Urothelium cell line (cell line): Measurements from ENCODE around the gene FOXA3.

ENCODE experiments used
- DNase-seq: peaks from one replicate; pipeline ENCODE4 v3.0.0; 2011; ENCODE audit warnings: low spot score, mixed read lengths
- FAIRE-seq: peaks from 2 replicates; lab custom pipeline; 2011; peaks lifted over from hg19 to GRCh38; lab: Jason Lieb, UNC

Gene FOXA3

GRCh38 chr19:45872095-45872919 is 8.2 kb downstream of the FOXA3 start:
- FAIRE-seq (no peak), DNase-seq (no peak)

GRCh38 chr19:45873219-45873772 is 9.2 kb downstream of the FOXA3 start:
- no peak for FAIRE-seq

GRCh38 chr19:45874620-45874966 is 10.5 kb downstream of the FOXA3 start:
- FAIRE-seq (no peak), DNase-seq (no peak)

More at GRCh38 chr19:45873219-45873772, 9.2 kb downstream of the FOXA3 start:
- DNase-seq, result no peak

GRCh38 chr19:45876161-45876410 is 12.0 kb downstream of the FOXA3 start:
- FAIRE-seq (no peak), DNase-seq (no peak)

GRCh38 chr19:45876411-45877197 is 12.5 kb downstream of the FOXA3 start:
- peak; percentile 55 for DNase-seq
- no peak for FAIRE-seq

DNA sequence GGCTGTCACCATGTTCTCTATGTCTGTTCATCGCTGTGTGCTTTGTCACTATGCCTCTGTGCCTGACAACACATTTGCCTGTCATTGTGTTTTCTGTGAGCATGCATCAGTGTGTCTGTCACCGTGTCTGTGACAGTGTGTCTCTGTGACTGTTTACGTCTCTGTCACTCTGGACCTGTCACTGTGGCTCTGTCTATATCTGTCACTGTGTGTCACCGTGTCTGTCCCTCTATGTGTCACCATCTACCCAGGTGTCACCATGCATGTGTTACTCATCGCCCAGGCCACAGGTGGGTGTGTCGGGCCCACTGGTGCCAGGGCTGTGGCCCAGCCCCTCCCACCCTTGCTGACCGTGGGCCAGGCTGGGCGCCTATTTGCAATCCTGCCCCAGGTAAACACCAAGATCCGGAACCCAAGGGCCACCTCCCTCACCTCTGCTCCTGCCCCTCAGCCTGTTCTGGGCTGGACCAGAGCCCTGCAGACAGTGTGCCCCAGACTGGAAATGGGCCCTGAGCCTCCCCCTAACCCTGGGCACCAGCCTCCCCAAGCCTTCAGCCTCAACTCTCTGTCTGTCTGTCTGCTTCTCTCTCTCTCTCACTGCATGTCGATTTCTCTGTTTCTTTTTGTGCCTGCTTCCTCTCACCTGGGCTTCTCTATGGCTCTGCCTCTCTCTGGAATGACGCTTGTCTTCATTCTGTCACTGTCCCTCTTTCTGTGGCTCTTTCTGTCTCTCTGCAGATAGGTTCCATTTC is 14.1 kb downstream of the FOXA3 start:
- DNase-seq, result no peak
- peak; percentile 86 for FAIRE-seq

GRCh38 chr19:45879055-45879454 is 14.9 kb downstream of the FOXA3 start:
- no peak for DNase-seq
- no peak for FAIRE-seq

GRCh38 chr19:45879971-45880370 is 15.8 kb downstream of the FOXA3 start:
- no peak for FAIRE-seq
- no peak for DNase-seq

GRCh38 chr19:45881082-45881908 is 17.2 kb downstream of the FOXA3 start:
- no peak for DNase-seq
- no peak for FAIRE-seq

DNA sequence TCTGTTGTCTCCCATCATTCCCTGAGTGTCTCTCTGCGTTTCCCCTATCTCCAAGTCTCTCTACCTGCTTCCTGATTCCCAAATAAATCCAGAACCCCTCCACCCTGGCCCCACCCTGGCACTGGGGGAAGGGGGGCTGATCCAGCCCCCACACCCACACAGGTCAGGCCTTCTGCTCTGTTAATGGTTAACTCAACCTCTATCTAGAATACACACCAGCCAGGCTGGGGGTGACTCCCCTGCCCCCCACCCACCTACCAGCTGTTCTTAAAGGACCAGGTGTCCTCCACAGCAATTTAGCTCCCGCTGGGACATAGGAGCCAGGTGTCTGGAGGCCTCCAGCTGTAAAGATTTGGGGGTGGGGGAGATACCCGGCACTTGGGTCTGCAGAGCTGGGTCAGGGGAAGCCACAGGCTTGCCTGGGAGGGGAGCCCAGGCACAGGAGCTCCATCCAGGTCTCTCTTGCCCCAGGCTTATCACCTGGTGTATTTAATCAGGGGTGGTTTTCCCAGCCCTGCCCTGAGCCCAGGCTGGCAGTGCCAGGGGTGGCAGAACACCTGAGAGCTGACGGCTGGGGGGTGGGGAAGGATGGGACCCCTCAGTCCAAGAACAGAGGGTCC is 17.9 kb downstream of the FOXA3 start:
- no peak for FAIRE-seq
- no peak for DNase-seq

DNA sequence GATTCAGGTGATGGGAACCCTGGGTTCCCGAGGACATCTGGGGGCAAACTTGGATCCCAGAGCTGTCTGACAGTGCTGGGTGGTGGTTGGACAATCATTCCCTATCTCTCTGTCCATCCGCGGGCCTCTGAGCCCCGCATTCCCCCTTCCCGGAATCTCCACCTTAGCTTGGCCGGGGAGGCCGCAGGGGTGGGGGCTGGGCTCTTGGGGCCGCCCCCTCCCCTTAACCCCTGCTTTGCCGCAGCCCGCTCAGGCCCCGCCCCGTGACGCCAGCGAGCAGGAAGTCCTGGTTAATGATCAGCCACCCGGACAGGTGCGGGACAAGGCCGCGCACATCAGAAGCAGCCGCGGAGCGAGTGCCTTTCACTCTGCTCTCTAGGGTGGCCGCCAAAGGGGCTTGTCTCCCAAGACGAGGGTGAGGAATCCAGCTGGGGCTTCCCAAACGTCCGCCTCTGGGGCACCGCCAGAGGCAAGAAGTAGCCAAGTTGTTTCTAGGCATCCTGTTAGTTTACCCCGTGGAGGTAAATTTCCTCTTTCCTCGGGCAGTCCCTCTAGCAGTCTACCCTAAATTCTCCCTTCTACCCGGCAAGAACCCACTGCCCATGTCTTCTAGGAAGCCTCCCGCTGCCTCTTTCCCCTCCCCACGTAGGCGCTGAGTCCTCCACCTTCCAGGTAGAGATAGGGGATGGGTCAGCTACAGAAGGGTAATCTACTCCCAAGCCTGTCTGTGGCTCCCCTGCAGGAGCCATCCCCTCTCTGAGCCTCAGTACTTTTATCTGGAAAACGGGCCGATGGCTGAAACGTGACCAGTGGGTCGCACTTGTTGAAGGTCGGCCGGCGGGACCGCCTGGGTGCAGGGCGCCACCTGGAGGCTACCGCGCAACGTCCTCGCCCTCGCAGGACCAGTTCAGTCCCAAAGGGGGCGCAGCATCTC is 18.8 kb downstream of the FOXA3 start:
- FAIRE-seq (peak; percentile 84), DNase-seq (peak; percentile 87)

GRCh38 chr19:45883586-45883880 is 19.4 kb downstream of the FOXA3 start:
- DNase-seq (no peak), FAIRE-seq (no peak)

DNA sequence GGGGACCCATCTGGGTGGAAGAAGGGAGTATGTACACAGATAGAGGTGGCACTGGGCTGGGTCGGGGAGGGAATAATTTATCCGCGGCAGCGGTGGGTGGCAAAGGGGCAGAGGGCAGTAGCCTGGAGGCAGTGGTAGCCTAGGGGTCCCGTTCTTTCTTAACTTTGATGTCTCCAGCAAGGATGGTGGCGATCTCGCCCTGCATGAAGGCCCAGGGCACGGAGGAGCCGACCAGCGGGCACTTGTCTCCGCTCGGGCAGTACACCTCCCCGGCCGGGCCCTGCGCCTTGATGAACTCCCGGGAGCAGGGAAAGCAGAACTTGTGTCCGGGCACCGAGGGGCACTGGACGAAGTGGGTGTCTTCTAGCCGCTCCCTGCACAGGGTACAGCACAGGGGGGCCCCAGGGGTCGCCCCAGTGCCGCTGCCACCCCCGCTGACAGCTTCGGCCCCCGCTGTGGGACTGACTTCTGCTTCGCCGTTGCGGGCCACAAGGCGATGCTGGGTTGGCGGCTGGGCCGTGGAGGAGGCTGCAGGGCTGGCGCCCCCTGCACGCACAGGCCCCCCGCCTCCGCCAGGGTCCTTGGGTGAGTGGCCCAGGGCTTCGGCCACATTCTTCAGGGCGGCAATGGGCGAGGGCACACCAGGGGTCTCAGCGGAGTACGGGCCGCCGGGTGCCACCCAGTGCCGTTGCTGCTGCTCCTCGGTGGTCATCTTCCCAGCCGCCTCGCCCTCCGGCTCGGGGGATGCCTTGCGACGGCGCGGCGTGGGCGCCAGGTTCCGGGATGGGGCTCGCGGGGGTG is 20.0 kb downstream of the FOXA3 start:
- FAIRE-seq (no peak), DNase-seq (no peak)

- FAIRE-seq (no peak), DNase-seq (no peak)
Observed at GRCh38 chr19:45884682-45885555, 20.8 kb downstream of the FOXA3 start.

DNA sequence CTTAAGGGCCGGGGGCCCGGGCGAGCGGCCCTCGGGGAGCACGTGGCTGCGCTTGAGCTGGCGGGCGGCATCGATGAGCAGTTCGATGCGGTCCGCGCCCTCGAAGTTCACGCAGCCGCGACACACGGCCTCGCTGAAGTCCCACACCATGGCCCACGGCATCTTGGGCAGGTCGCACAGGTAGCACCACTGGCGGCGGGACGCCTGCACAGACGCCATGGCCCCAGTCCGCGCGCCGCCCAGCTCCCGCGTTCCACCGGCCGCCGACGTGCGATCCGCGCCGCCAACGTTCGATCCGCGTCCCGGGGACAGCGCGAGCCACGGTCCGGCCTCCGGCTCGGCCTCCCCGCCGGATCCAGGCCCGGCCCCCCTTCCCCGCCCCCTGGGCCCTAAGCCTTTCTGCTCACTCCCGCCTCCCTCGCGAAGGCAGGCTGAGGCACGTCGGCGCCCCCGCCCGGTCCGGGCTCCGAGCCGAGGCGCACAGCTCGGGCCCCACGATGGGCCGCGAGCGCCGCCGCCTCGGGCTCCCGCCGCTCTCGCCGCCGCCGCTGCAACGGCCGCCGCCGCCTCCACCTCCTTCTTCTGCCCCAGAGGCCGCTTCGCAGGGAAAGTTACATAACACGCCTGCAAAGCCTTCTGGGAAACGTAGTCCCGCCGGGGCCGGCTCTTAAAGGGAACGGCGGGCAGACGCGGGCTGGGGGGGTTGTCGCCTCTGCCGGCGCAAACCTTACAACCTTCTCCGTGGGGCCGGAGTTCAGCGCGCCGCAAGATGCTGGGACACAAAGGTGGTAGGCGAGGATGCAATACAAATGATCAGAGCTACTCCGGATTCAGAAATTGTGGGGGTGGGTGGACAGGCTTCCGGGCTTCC is 21.7 kb downstream of the FOXA3 start, which contains the start of gene IRF2BP1:
Gene IRF2BP1 (minus strand): TSS at position 586 of the 871 bp plus-strand sequence. CDS start 367 bp downstream, at position 219.
- peak; percentile 90 for DNase-seq
- peak; percentile 5 for FAIRE-seq
